NB4 (cell line): ENCODE measurements around the gene TBC1D22A.

Experiments used
- CTCF ChIP-seq: IDR thresholded peaks from one replicate; pipeline ENCODE4 v1.5.1; 2012; ENCODE audit warnings: low read depth, low read length
- POLR2A ChIP-seq: IDR thresholded peaks from 2 replicates; pipeline ENCODE4 v1.6.1; 2011; ENCODE audit warnings: mild to moderate bottlenecking; ENCODE audit not compliant: insufficient read length; ENCODE audit errors: extremely low read depth

GRCh38 chr22:47174671-47175112, 412.2 kb downstream of the TBC1D22A start:
- no peak for TF ChIP-seq CTCF
- TF ChIP-seq POLR2A = no peak
